Kidney (tissue), 14 donors: ENCODE measurements around the gene SF3B4. TPM values are rescaled to one million over a fixed set of nuclear protein-coding genes. Genes with fewer than 3 reads are reported as not detected.

Experiments
- DNase-seq, 5 donors: peaks; one replicate each; pipeline ENCODE4 v3.0.0-alpha.2; 2013 to 2020
- FAIRE-seq: peaks from 2 replicates; lab custom pipeline; 2012; peaks lifted over from hg19 to GRCh38; lab: Jason Lieb, UNC
- H3K27ac ChIP-seq, 2 donors: one replicate each; pipeline ENCODE4 v1.7.0; 2013; ENCODE audit warnings: low read depth in 2 of 2, low read length in 2 of 2, inconsistent platforms in 1 of 2
- H3K27me3 ChIP-seq: one replicate; pipeline ENCODE4 v1.7.1; 2013; ENCODE audit warnings: low read length, inconsistent platforms; ENCODE audit not compliant: control insufficient read depth, insufficient read depth
- H3K36me3 ChIP-seq, 3 donors: one replicate each; pipeline versions ENCODE4 v1.7.0 to v1.7.1; 2013; ENCODE audit warnings: low read length in 3 of 3, control low read depth in 1 of 3, inconsistent platforms in 1 of 3; ENCODE audit not compliant: insufficient read depth in 3 of 3, control insufficient read depth in 2 of 3
- H3K4me1 ChIP-seq, 3 donors: one replicate each; pipeline versions ENCODE4 v1.7.0 to v1.7.1; 2013; ENCODE audit warnings: low read length in 3 of 3, inconsistent platforms in 1 of 3, low read depth in 1 of 3; ENCODE audit not compliant: control insufficient read depth in 2 of 3, insufficient read depth in 2 of 3
- H3K4me3 ChIP-seq, 3 donors: one replicate each; pipeline versions ENCODE4 v1.7.0 to v1.8.1; 2013; ENCODE audit warnings: low read length in 3 of 3, control low read depth in 1 of 3, inconsistent platforms in 1 of 3
- H3K9ac ChIP-seq, 3 donors: one replicate each; pipeline versions ENCODE4 v1.7.0 to v1.7.1; 2013; ENCODE audit warnings: low read length in 3 of 3, control low read depth in 1 of 3, inconsistent platforms in 1 of 3
- H3K9me3 ChIP-seq, 3 donors: one replicate each; pipeline versions ENCODE4 v1.7.0 to v1.7.1; 2013; ENCODE audit warnings: low read length in 3 of 3, control low read depth in 1 of 3, inconsistent platforms in 1 of 3; ENCODE audit not compliant: control insufficient read depth in 2 of 3, insufficient read depth in 1 of 3
- CTCF ChIP-seq: IDR thresholded peaks from 3 replicates; pipeline ENCODE4 v1.5.1; 2012; ENCODE audit warnings: mild to moderate bottlenecking, moderate library complexity, borderline replicate concordance; ENCODE audit not compliant: insufficient read depth; ENCODE audit errors: extremely low read depth
- intact Hi-C: fragments of 100-400 bp; cut with DNase I; formaldehyde crosslinking; loops from one replicate; pipeline ENCODE4 v1.11.1; 2022
- polyA plus RNA-seq: library from polyadenylated mRNA; stranded (reverse); fragments of 350-450 nt; fragmentation: Illumina TruSeq; extraction: RNeasy Lipid Tissue Mini Kit (QIAGEN cat#74804); gene quantifications from one replicate; pipeline ENCODE4 v1.2.3, GENCODE V29; 2014; ENCODE audit warnings: low read depth, low replicate concordance; ENCODE audit not compliant: insufficient read depth
- total RNA-seq: library from RNA; stranded (reverse); fragmentation: NEBNext Ultra II Directional; extraction: Animal tissue kit (Norgen Biotek cat#: 25700); gene quantifications from one replicate; pipeline ENCODE4 v1.2.1, GENCODE V29; 2021
- donor health status: control.
- donor health status: control.
- donor health status: control.
- donor health status: control.
- donor health status: control.
- donor health status: DM: yes; HTN: yes; CAD: no.
- donor health status: Normal renal cell carcinoma (clear cell type).

Gene SF3B4
- total and polyA plus RNA-seq, 2 donors from 2014 or later: 40.6 to 55.0 TPM

GRCh38 chr1:149923626-149924025 lies 4.0 kb downstream of the SF3B4 start:
- intact Hi-C loops: no loop called here
- no peak overlapping the region for H3K9ac ChIP-seq
- DNase-seq: no peak
- H3K9me3 ChIP-seq: no peaks in the 10 kb centered on the region
- H3K27me3 ChIP-seq: no peaks in the 10 kb centered on the region
- peaks cover 12 to 41% (median 26%) of the 10 kb centered on the region in 3 donors for H3K36me3 ChIP-seq
- H3K27ac ChIP-seq: no peak overlapping the region
- FAIRE-seq: no peak
- no peak for TF ChIP-seq CTCF
- no peak overlapping the region for H3K4me3 ChIP-seq
- H3K4me1 ChIP-seq: peaks cover 4 to 18% (median 16%) of the 10 kb centered on the region in 3 donors

GRCh38 chr1:149917571-149918144 lies 9.9 kb downstream of the SF3B4 start, which contains the start of gene SV2A:
TSS of gene SV2A (minus strand) at chr1:149917844. CDS start at chr1:149913840, 4,004 bp downstream.
- Histone ChIP-seq H3K27ac (no peak within 1 kb of the TSS), H3K9ac (peak within 1 kb of the TSS in 1 of 3 donors; percentile 44)

GRCh38 chr1:149916898-149917252 lies 10.7 kb downstream of the SF3B4 start:
- DNase-seq (no peak), FAIRE-seq (no peak)
- no peak overlapping the region for H3K27ac ChIP-seq
- no peaks in the 10 kb centered on the region for H3K9me3 ChIP-seq
- TF ChIP-seq CTCF: no peak
- no peaks in the 10 kb centered on the region for H3K36me3 ChIP-seq
- intact Hi-C loops: no loop called here
- H3K27me3 ChIP-seq: no peaks in the 10 kb centered on the region
- no peak overlapping the region for H3K4me3 ChIP-seq
- H3K4me1 ChIP-seq: peaks cover 0 to 7% (median 6%) of the 10 kb centered on the region in 3 donors
- no peak overlapping the region for H3K9ac ChIP-seq

More at GRCh38 chr1:149917571-149918144, 9.9 kb downstream of the SF3B4 start, which contains the start of gene SV2A:
- Histone ChIP-seq H3K36me3 (no peaks in the 10 kb centered on the region), H3K27me3 (no peaks in the 10 kb centered on the region), H3K9me3 (no peaks in the 10 kb centered on the region), H3K4me3 (peak within 1 kb of the TSS; percentile 21 to 69 (median 63)), H3K4me1 (peaks cover 0 to 7% (median 6%) of the 10 kb centered on the region in 3 donors)
- DNase-seq (peak; percentile 69 to 85 (median 76)), FAIRE-seq (no peak)
- intact Hi-C loops: no loop called here
- TF ChIP-seq CTCF: no peak
